A549 (cell line): Measurements from ENCODE around the gene FBXO11. TPM values are rescaled to one million over a fixed set of nuclear protein-coding genes. Genes with fewer than 3 reads are reported as not detected.

Experiments used
- ATAC-seq, 2 experiments: fragments of 200-7000 bp in 1 of 2; fragments of >200 bp in 1 of 2; cut with Nextera tagmentation in 1 of 2; cut with Tn5 transposase in 1 of 2; 3 replicates each; pipeline versions ENCODE4 v1.8.0 to v1.9.1; 2018 to 2020; ENCODE audit warnings: mild to moderate bottlenecking in 1 of 2, moderate library complexity in 1 of 2
- CTCF ChIA-PET: fragments of 300-600 bp; sonication (Branson Sonifier 250); formaldehyde crosslinking; extraction: SDS; loops from one replicate; lab custom pipeline; 2021; ENCODE audit warnings: antibody characterized with exemption, inconsistent platforms; lab: Yijun Ruan, JAX
- POLR2A ChIA-PET: fragments of 350-600 bp; formaldehyde crosslinking; extraction: SDS; loops from one replicate; lab custom pipeline; 2021; ENCODE audit warnings: antibody characterized with exemption, inconsistent platforms; lab: Yijun Ruan, JAX
- DNase-seq, 2 experiments: peaks; one replicate each; pipeline versions ENCODE4 v3.0.0 to v3.0.0-alpha.2; 2011 to 2016; ENCODE audit warnings: low read depth in 1 of 2, low spot score in 1 of 2
- FAIRE-seq: peaks from 2 replicates; lab custom pipeline; 2011; peaks lifted over from hg19 to GRCh38; lab: Jason Lieb, UNC
- H3K27ac ChIP-seq, 2 experiments: fragments of >200 bp; sonication (Bioruptor Twin); formaldehyde crosslinking; 3 replicates each; pipeline ENCODE4 v1.5.1; 2016 to 2017
- H3K4me1 ChIP-seq: fragments of >200 bp; sonication (Bioruptor Twin); formaldehyde crosslinking; 3 replicates; pipeline ENCODE4 v1.6.1; 2016
- H3K4me2 ChIP-seq: fragments of >200 bp; sonication (Bioruptor Twin); formaldehyde crosslinking; 3 replicates; pipeline ENCODE4 v1.6.1; 2016
- H3K4me3 ChIP-seq: fragments of >200 bp; sonication (Bioruptor Twin); formaldehyde crosslinking; 3 replicates; pipeline ENCODE4 v1.5.1; 2016
- H3K9me3 ChIP-seq: fragments of >200 bp; sonication (Bioruptor Twin); formaldehyde crosslinking; 3 replicates; pipeline ENCODE4 v1.6.1; 2016
- BCL3 ChIP-seq: fragments of >200 bp; sonication (Bioruptor Twin); formaldehyde crosslinking; IDR thresholded peaks from 3 replicates; pipeline ENCODE4 v1.6.1; 2016
- CEBPB ChIP-seq, 2 experiments: fragments of >200 bp in 1 of 2; sonication (Bioruptor Twin) in 1 of 2; formaldehyde crosslinking in 1 of 2; IDR thresholded peaks; 2 replicates each; pipeline ENCODE4 v1.6.1; 2012 to 2016
- E2F6 ChIP-seq: IDR thresholded peaks from 2 replicates; pipeline ENCODE4 v1.6.1; 2012; ENCODE audit warnings: low read depth, borderline replicate concordance
- FOSB ChIP-seq: fragments of 250-450 bp; sonication (Bioruptor Pico); IDR thresholded peaks from 2 replicates; pipeline ENCODE4 v1.5.0; 2020; ENCODE audit warnings: mild to moderate bottlenecking, moderate library complexity
- FOSL2 ChIP-seq, 2 experiments: fragments of 450-650 bp in 1 of 2; fragments of >200 bp in 1 of 2; sonication (Bioruptor Twin) in 1 of 2; formaldehyde crosslinking; IDR thresholded peaks; 2 replicates each; pipeline versions ENCODE4 v1.5.0 to v1.6.1; 2016 to 2020; ENCODE audit warnings: mild to moderate bottlenecking in 1 of 2, moderate library complexity in 1 of 2
- FOXS1 ChIP-seq: fragments of 250-450 bp; sonication (Bioruptor Pico); IDR thresholded peaks from 2 replicates; pipeline ENCODE4 v1.5.0; 2020; ENCODE audit warnings: mild to moderate bottlenecking, moderate library complexity
- GATA3 ChIP-seq: IDR thresholded peaks from 2 replicates; pipeline ENCODE4 v1.6.1; 2012; ENCODE audit warnings: borderline replicate concordance
- HDAC2 ChIP-seq: fragments of 200-600 bp; sonication (generic); IDR thresholded peaks from 2 replicates; pipeline ENCODE4 v1.6.1; 2016
- HMGXB4 ChIP-seq: fragments of 250-450 bp; sonication (Bioruptor Pico); IDR thresholded peaks from 2 replicates; pipeline ENCODE4 v1.5.0; 2021; ENCODE audit warnings: mild to moderate bottlenecking, moderate library complexity, borderline replicate concordance
- HOXA7 ChIP-seq: fragments of 250-450 bp; sonication (Bioruptor Pico); IDR thresholded peaks from 2 replicates; pipeline ENCODE4 v1.5.0; 2020; ENCODE audit warnings: mild to moderate bottlenecking, moderate library complexity
- JUNB ChIP-seq: fragments of >200 bp; sonication (Bioruptor Twin); formaldehyde crosslinking; IDR thresholded peaks from 2 replicates; pipeline ENCODE4 v1.6.1; 2016
- MAFK ChIP-seq: fragments of 450-650 bp; IDR thresholded peaks from 2 replicates; pipeline ENCODE4 v1.6.1; 2014; ENCODE audit not compliant: partially characterized antibody
- MAX ChIP-seq: IDR thresholded peaks from 2 replicates; pipeline ENCODE4 v1.6.1; 2012
- MYC ChIP-seq: IDR thresholded peaks from 2 replicates; pipeline ENCODE4 v1.6.1; 2012; ENCODE audit warnings: mild to moderate bottlenecking, inconsistent platforms, low read length, improper control_type of control experiment, borderline replicate concordance
- NFE2L2 ChIP-seq: fragments of 150-350 bp; conservative IDR thresholded peaks from 2 replicates; pipeline ENCODE4 v1.6.1; 2014; ENCODE audit warnings: low read length
- NPAS2 ChIP-seq: fragments of 250-450 bp; sonication (Bioruptor Pico); IDR thresholded peaks from 2 replicates; pipeline ENCODE4 v1.8.0; 2022; ENCODE audit warnings: mild to moderate bottlenecking, moderate library complexity, borderline replicate concordance
- RAD21 ChIP-seq, 2 experiments: fragments of >200 bp in 1 of 2; sonication (Bioruptor Twin) in 1 of 2; formaldehyde crosslinking in 1 of 2; IDR thresholded peaks in 1 of 2; conservative IDR thresholded peaks in 1 of 2; 2 replicates in 1 of 2; 3 replicates in 1 of 2; pipeline ENCODE4 v1.6.1; 2012 to 2018; ENCODE audit warnings: inconsistent platforms in 1 of 2
- TP53 ChIP-seq: fragments of 250-450 bp; sonication (Bioruptor Pico); IDR thresholded peaks from 2 replicates; pipeline ENCODE4 v1.5.0; 2021; ENCODE audit warnings: mild to moderate bottlenecking, moderate library complexity
- ZFP36 ChIP-seq: fragments of 450-650 bp; IDR thresholded peaks from 2 replicates; pipeline ENCODE4 v1.6.1; 2014; ENCODE audit warnings: borderline replicate concordance; ENCODE audit not compliant: partially characterized antibody
- WGBS: methylation state at CpG from one replicate; pipeline ENCODE4 v1.1.6; 2017; ENCODE audit errors: missing lambda C conversion rate; 5-methylcytosine and 5-hydroxymethylcytosine counted together
- polyA plus RNA-seq, 4 experiments: library from polyadenylated mRNA; depleted of rRNA in 3 of 4; stranded (reverse); fragments of >200 nt; fragmentation: RNase III in 1 of 4; extraction: RNeasy Plus Mini Kit Qiagen cat#74134 plus additional on column Dnase treatment in 1 of 4; gene quantifications; 2 replicates in 3 of 4; 3 replicates in 1 of 4; pipeline ENCODE4 v1.2.3, GENCODE V29; 2011 to 2017

FBXO11 gene
- polyA plus RNA-seq, 2 of the 4 experiments (the other 2 are of a cell fraction), result 51.1 to 61.4 TPM

- FAIRE-seq (no peak), ATAC-seq (no peak), DNase-seq (no peak)
- no peaks in the 10 kb centered on the region for H3K9me3 ChIP-seq
- H3K4me3 ChIP-seq, result no peak overlapping the region
- no peak overlapping the region for H3K27ac ChIP-seq
- POLR2A ChIA-PET, result no interaction called here
- CTCF ChIA-PET, result interaction anchor here (0.6 to 1.1 kb wide), 3 partner anchors 17 to 598 kb away, joined by 3 to 4 read pairs (median 4); no protein-coding TSS in a partner anchor
- peaks cover 6% of the 10 kb centered on the region; the same call in 1 of the 3 replicates for H3K4me1 ChIP-seq
- peak; percentile 75 for TF ChIP-seq MAFK
- no peak for TF ChIP-seq TP53
- TF ChIP-seq FOSB, result no peak
- TF ChIP-seq ZFP36, result no peak
- no peak overlapping the region for H3K4me2 ChIP-seq
These were observed 83.8 kb downstream of the FBXO11 start for GRCh38 chr2:47822518-47822917.

GRCh38 chr2:47819834-47820233 lies 86.5 kb downstream of the FBXO11 start:
- ATAC-seq (no peak), DNase-seq (no peak), FAIRE-seq (no peak)
- H3K9me3 ChIP-seq, result peaks cover 3% of the 10 kb centered on the region; the same call in 1 of the 3 replicates
- no peak overlapping the region for H3K4me3 ChIP-seq
- POLR2A ChIA-PET, result no interaction called here
- CTCF ChIA-PET, result interaction anchor here (0.6 to 4.0 kb wide), 3 partner anchors 12 to 433 kb away, joined by 3 to 10 read pairs (median 3); no protein-coding TSS in a partner anchor
- no peak overlapping the region for H3K27ac ChIP-seq
- H3K4me1 ChIP-seq, result peaks cover 6% of the 10 kb centered on the region; the same call in 1 of the 3 replicates
- H3K4me2 ChIP-seq, result no peak overlapping the region
- WGBS, result 71% methylated on average over 3 of the region's 3 CpGs
- TF ChIP-seq HOXA7 (CRISPR knock-in tag) (no peak), GATA3 (no peak), JUNB (0 out of 2 replicates have a peak, but pooled peaks have one; percentile 25), FOSL2 (IDR thresholded peaks at IDR 0.05) (no peak), FOSL2 (CRISPR knock-in tag; IDR thresholded peaks at IDR 0.05) (peak; percentile 48), CEBPB (IDR thresholded peaks at IDR 0.05) (no peak)

GRCh38 chr2:47818777-47819176 lies 87.5 kb downstream of the FBXO11 start:
- FAIRE-seq (no peak), DNase-seq (no peak), ATAC-seq (no peak)
- Histone ChIP-seq H3K27ac (no peak overlapping the region), H3K9me3 (peaks cover 3% of the 10 kb centered on the region; the same call in 1 of the 3 replicates), H3K4me3 (no peak overlapping the region), H3K4me2 (no peak overlapping the region), H3K4me1 (peaks cover 6% of the 10 kb centered on the region; the same call in 1 of the 3 replicates)
- CTCF ChIA-PET, result interaction anchor here (0.6 to 4.0 kb wide), 3 partner anchors 11 to 288 kb away, joined by 3 to 10 read pairs (median 3); no protein-coding TSS in a partner anchor
- POLR2A ChIA-PET, result no interaction called here
- TF ChIP-seq BCL3 (no peak), HMGXB4 (CRISPR knock-in tag) (no peak), FOXS1 (CRISPR knock-in tag) (no peak), NPAS2 (no peak), MAX (no peak), JUNB (no peak), E2F6 (no peak), HDAC2 (no peak), NFE2L2 (no peak), RAD21 (conservative IDR thresholded peaks at IDR 0.05 in 1 of 2, IDR thresholded peaks at IDR 0.05 in 1 of 2) (no peak), MYC (no peak), TP53 (no peak)
- WGBS, result 92% methylated on average over 2 of the region's 2 CpGs
